SU-DHL-6 (cell line): ENCODE measurements around the gene PRKCZ.

Source experiments
- EZH2phosphoT487 ChIP-seq: fragments of 200-600 bp; sonication (generic), shearing (Covaris generic); conservative IDR thresholded peaks from 2 replicates; pipeline ENCODE4 v1.6.1; 2018; ENCODE audit warnings: mild to moderate bottlenecking, antibody characterized with exemption, low read length, moderate library complexity, mixed read lengths
- TF ChIP-seq, protein P1 (sequence below): fragments of 200-600 bp; sonication (generic); IDR thresholded peaks from one replicate; pipeline ENCODE4 v1.5.1; 2017; ENCODE audit warnings: antibody characterized with exemption, mild to moderate bottlenecking, low read length, moderate library complexity; ENCODE audit not compliant: insufficient read depth, poor library complexity, severe bottlenecking

- TF ChIP-seq, protein P1, sequence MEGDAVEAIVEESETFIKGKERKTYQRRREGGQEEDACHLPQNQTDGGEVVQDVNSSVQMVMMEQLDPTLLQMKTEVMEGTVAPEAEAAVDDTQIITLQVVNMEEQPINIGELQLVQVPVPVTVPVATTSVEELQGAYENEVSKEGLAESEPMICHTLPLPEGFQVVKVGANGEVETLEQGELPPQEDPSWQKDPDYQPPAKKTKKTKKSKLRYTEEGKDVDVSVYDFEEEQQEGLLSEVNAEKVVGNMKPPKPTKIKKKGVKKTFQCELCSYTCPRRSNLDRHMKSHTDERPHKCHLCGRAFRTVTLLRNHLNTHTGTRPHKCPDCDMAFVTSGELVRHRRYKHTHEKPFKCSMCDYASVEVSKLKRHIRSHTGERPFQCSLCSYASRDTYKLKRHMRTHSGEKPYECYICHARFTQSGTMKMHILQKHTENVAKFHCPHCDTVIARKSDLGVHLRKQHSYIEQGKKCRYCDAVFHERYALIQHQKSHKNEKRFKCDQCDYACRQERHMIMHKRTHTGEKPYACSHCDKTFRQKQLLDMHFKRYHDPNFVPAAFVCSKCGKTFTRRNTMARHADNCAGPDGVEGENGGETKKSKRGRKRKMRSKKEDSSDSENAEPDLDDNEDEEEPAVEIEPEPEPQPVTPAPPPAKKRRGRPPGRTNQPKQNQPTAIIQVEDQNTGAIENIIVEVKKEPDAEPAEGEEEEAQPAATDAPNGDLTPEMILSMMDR = no peak
- TF ChIP-seq EZH2phosphoT487 = no peak
These were observed 21.2 kb upstream of the PRKCZ start for GRCh38 chr1:2028870-2029560.
